Esophagus (tissue), 2 donors: ENCODE data around the gene SULT4A1. TPM values are rescaled to one million over a fixed set of nuclear protein-coding genes. Genes with fewer than 3 reads are reported as not detected.

ENCODE experiments used
- H3K27ac ChIP-seq, 2 donors: one replicate each; pipeline ENCODE4 v1.5.1; 2013; ENCODE audit warnings: low read depth in 2 of 2, mild to moderate bottlenecking in 2 of 2, inconsistent platforms in 1 of 2, low read length in 1 of 2, moderate library complexity in 1 of 2
- H3K27me3 ChIP-seq, 2 donors: one replicate each; pipeline ENCODE4 v1.6.1; 2013; ENCODE audit warnings: low read length in 2 of 2, control low read depth in 1 of 2, mild to moderate bottlenecking in 1 of 2; ENCODE audit not compliant: insufficient read depth in 2 of 2, control insufficient read depth in 1 of 2
- H3K36me3 ChIP-seq, 2 donors: one replicate each; pipeline ENCODE4 v1.6.1; 2013; ENCODE audit warnings: low read length in 1 of 2; ENCODE audit not compliant: control insufficient read depth in 2 of 2, insufficient read depth in 2 of 2
- H3K4me1 ChIP-seq, 2 donors: one replicate each; pipeline ENCODE4 v1.6.1; 2013; ENCODE audit warnings: low read length in 1 of 2; ENCODE audit not compliant: control insufficient read depth in 2 of 2, insufficient read depth in 2 of 2
- H3K4me3 ChIP-seq, 2 donors: one replicate each; pipeline ENCODE4 v1.5.1; 2013; ENCODE audit warnings: low read length in 2 of 2, mild to moderate bottlenecking in 2 of 2, low read depth in 1 of 2, moderate library complexity in 1 of 2
- H3K9me3 ChIP-seq, 2 donors: one replicate each; pipeline ENCODE4 v1.6.1; 2013; ENCODE audit warnings: mild to moderate bottlenecking in 2 of 2, low read depth in 1 of 2, low read length in 1 of 2, moderate library complexity in 1 of 2; ENCODE audit not compliant: control insufficient read depth in 2 of 2, insufficient read depth in 1 of 2
- WGBS, 2 donors: extraction: QIAGEN DNeasy Blood & Tissue Kit; methylation state at CpG; one replicate each; pipeline ENCODE4 v1.1.7; 2013; 5-methylcytosine and 5-hydroxymethylcytosine counted together
- polyA plus RNA-seq, 2 donors: library from polyadenylated mRNA; stranded (reverse); fragments of 200-250 nt; gene quantifications; one replicate each; pipeline ENCODE4 v1.2.3, GENCODE V29; 2013
- donor health status: healthy with polysubstance abuse.
- donor health status: Bipolar disorder and iron deficiency.

SULT4A1 gene
- polyA plus RNA-seq, 2 donors: 0.01 TPM; not detected in 1

- WGBS, 2 donors: 55 to 61% methylated on average over 13 of the region's 13 CpGs
- H3K27me3 ChIP-seq: peaks cover 0 to 4% of the 10 kb centered on the region in 2 donors
Observed at GRCh38 chr22:43849731-43850130, 12.6 kb downstream of the SULT4A1 start.

GRCh38 chr22:43848366-43849171 lies 13.7 kb downstream of the SULT4A1 start:
- no peaks in the 10 kb centered on the region for H3K9me3 ChIP-seq
- 51 to 57% methylated on average over 16 of the region's 16 CpGs for WGBS, 2 donors
- H3K4me3 ChIP-seq: no peak overlapping the region
- no peaks in the 10 kb centered on the region for H3K36me3 ChIP-seq
- peaks cover 0 to 4% of the 10 kb centered on the region in 2 donors for H3K27me3 ChIP-seq
- peaks cover 0 to 3% of the 10 kb centered on the region in 2 donors for H3K4me1 ChIP-seq
- no peak overlapping the region for H3K27ac ChIP-seq

More at GRCh38 chr22:43849731-43850130, 12.6 kb downstream of the SULT4A1 start:
- Histone ChIP-seq H3K4me3 (no peak overlapping the region), H3K27ac (no peak overlapping the region), H3K36me3 (no peaks in the 10 kb centered on the region), H3K4me1 (peaks cover 0 to 4% of the 10 kb centered on the region in 2 donors), H3K9me3 (no peaks in the 10 kb centered on the region)

- Histone ChIP-seq H3K9me3 (no peaks in the 10 kb centered on the region), H3K27ac (no peak overlapping the region), H3K36me3 (no peaks in the 10 kb centered on the region), H3K4me3 (no peak overlapping the region), H3K27me3 (peaks cover 0 to 4% of the 10 kb centered on the region in 2 donors), H3K4me1 (no peaks in the 10 kb centered on the region)
- 76 to 81% methylated on average over 14 of the region's 14 CpGs for WGBS, 2 donors
Observed at GRCh38 chr22:43847376-43848289, 14.7 kb downstream of the SULT4A1 start.

GRCh38 chr22:43846966-43847365 lies 15.3 kb downstream of the SULT4A1 start:
- Histone ChIP-seq H3K36me3 (no peaks in the 10 kb centered on the region), H3K4me3 (no peak overlapping the region), H3K9me3 (no peaks in the 10 kb centered on the region), H3K27ac (no peak overlapping the region), H3K4me1 (no peaks in the 10 kb centered on the region), H3K27me3 (peaks cover 0 to 4% of the 10 kb centered on the region in 2 donors)
- WGBS, 2 donors: 70 to 71% methylated on average over 11 of the region's 11 CpGs

- no peaks in the 10 kb centered on the region for H3K36me3 ChIP-seq
- H3K27ac ChIP-seq: no peak overlapping the region
- H3K4me1 ChIP-seq: no peaks in the 10 kb centered on the region
- H3K27me3 ChIP-seq: peaks cover 0 to 4% of the 10 kb centered on the region in 2 donors
- no peaks in the 10 kb centered on the region for H3K9me3 ChIP-seq
- 78 to 82% methylated on average over 11 of the region's 11 CpGs for WGBS, 2 donors
- H3K4me3 ChIP-seq: no peak overlapping the region
Observed at GRCh38 chr22:43845981-43846380, 16.3 kb downstream of the SULT4A1 start.

GRCh38 chr22:43844560-43845545 lies 17.5 kb downstream of the SULT4A1 start:
- peaks cover 0 to 2% of the 10 kb centered on the region in 2 donors for H3K27me3 ChIP-seq
- H3K9me3 ChIP-seq: no peaks in the 10 kb centered on the region
- 82 to 84% methylated on average over 31 of the region's 31 CpGs for WGBS, 2 donors
- no peak overlapping the region for H3K27ac ChIP-seq
- H3K4me1 ChIP-seq: no peaks in the 10 kb centered on the region
- no peak overlapping the region for H3K4me3 ChIP-seq
- H3K36me3 ChIP-seq: no peaks in the 10 kb centered on the region

GRCh38 chr22:43843783-43844530 lies 18.4 kb downstream of the SULT4A1 start:
- H3K4me1 ChIP-seq: no peaks in the 10 kb centered on the region
- H3K27me3 ChIP-seq: no peaks in the 10 kb centered on the region
- no peaks in the 10 kb centered on the region for H3K36me3 ChIP-seq
- WGBS, 2 donors: 82 to 85% methylated on average over 21 of the region's 21 CpGs
- H3K4me3 ChIP-seq: no peak overlapping the region
- no peak overlapping the region for H3K27ac ChIP-seq
- no peaks in the 10 kb centered on the region for H3K9me3 ChIP-seq

GRCh38 chr22:43841742-43842141 lies 20.6 kb downstream of the SULT4A1 start:
- H3K27me3 ChIP-seq: no peaks in the 10 kb centered on the region
- no peak overlapping the region for H3K4me3 ChIP-seq
- H3K36me3 ChIP-seq: no peaks in the 10 kb centered on the region
- 89 to 91% methylated on average over 21 of the region's 21 CpGs for WGBS, 2 donors
- H3K27ac ChIP-seq: no peak overlapping the region
- no peaks in the 10 kb centered on the region for H3K4me1 ChIP-seq
- no peaks in the 10 kb centered on the region for H3K9me3 ChIP-seq
